ENCODE data around the gene CYP26B1.
A peak's percentile ranks its signal among the peaks of the same experiment; 100 is the strongest.

The CYP26B1 gene

GRCh38 chr2:72142570-72143440 lies 4.9 kb downstream of the CYP26B1 start:
- DNase-seq (ENCODE audit: low read depth): peak; percentile 40
- H3K4me3 ChIP-seq (replicated peaks; ENCODE audit: low read depth, low read length): no peak overlapping the region
- no peak for TF ChIP-seq CTCF (IDR thresholded peaks at IDR 0.05; ENCODE audit: low read length, missing control alignments)

- no peak for DNase-seq (ENCODE audit: low read depth)
- H3K4me3 ChIP-seq (replicated peaks; ENCODE audit: low read depth, low read length): no peak overlapping the region
- TF ChIP-seq CTCF (IDR thresholded peaks at IDR 0.05; ENCODE audit: low read length, missing control alignments): no peak
These were observed 5.7 kb downstream of the CYP26B1 start for GRCh38 chr2:72141881-72142451.

GRCh38 chr2:72141032-72141645 lies 6.5 kb downstream of the CYP26B1 start:
- no peak for TF ChIP-seq CTCF (IDR thresholded peaks at IDR 0.05; ENCODE audit: low read length, missing control alignments)

GRCh38 chr2:72140621-72140960 lies 7.1 kb downstream of the CYP26B1 start:
- no peak for TF ChIP-seq CTCF (IDR thresholded peaks at IDR 0.05; ENCODE audit: low read length, missing control alignments)
- H3K4me3 ChIP-seq (replicated peaks; ENCODE audit: low read depth, low read length): no peak overlapping the region
- no peak for DNase-seq (ENCODE audit: low read depth)

More at GRCh38 chr2:72141032-72141645, 6.5 kb downstream of the CYP26B1 start:
- H3K4me3 ChIP-seq (replicated peaks; ENCODE audit: low read depth, low read length): no peak overlapping the region
- no peak for DNase-seq (ENCODE audit: low read depth)

- no peak for DNase-seq (ENCODE audit: low read depth)
- no peak overlapping the region for H3K4me3 ChIP-seq (replicated peaks; ENCODE audit: low read depth, low read length)
- TF ChIP-seq CTCF (IDR thresholded peaks at IDR 0.05; ENCODE audit: low read length, missing control alignments): no peak
These were observed 7.6 kb downstream of the CYP26B1 start for GRCh38 chr2:72139874-72140620.

- DNase-seq (ENCODE audit: low read depth): no peak
- no peak for TF ChIP-seq CTCF (IDR thresholded peaks at IDR 0.05; ENCODE audit: low read length, missing control alignments)
- H3K4me3 ChIP-seq (replicated peaks; ENCODE audit: low read depth, low read length): no peak overlapping the region
These were observed 8.2 kb downstream of the CYP26B1 start for GRCh38 chr2:72139471-72139873.
